Lower leg skin (tissue), 3 donors: ENCODE data around the gene DNAJB12.

Source experiments
- POLR2A ChIP-seq, 2 donors: fragments of 450-650 bp; IDR thresholded peaks; one replicate each; pipeline ENCODE4 v1.6.1; 2016 to 2017; ENCODE audit warnings: antibody characterized with exemption in 2 of 2, mild to moderate bottlenecking in 1 of 2, moderate library complexity in 1 of 2
- TF ChIP-seq, protein P1 (sequence below), 3 donors: fragments of 450-650 bp; IDR thresholded peaks; one replicate each; pipeline ENCODE4 v1.5.1; 2016; ENCODE audit warnings: antibody characterized with exemption in 3 of 3, mild to moderate bottlenecking in 3 of 3, moderate library complexity in 2 of 3

DNA sequence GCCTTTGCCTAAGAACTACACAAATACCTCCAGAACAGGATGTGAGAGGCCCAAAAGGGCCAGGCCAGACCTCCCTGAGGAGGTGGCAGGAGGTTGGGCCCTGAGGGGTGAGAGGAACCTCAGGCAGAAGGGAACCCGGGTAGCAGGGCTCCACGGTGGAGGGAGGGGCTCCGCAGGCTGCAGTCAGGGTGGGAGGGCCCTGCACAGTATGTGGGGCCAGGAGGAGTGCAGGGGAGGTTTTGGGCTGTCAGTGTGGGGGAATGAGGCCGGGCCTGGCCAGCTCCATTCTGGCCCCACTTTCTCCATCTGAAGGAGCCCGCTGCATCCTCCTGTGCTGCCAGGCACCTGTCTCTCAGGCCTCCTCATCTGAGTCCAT, 25.9 kb downstream of the DNAJB12 start:
- TF ChIP-seq, protein P1, sequence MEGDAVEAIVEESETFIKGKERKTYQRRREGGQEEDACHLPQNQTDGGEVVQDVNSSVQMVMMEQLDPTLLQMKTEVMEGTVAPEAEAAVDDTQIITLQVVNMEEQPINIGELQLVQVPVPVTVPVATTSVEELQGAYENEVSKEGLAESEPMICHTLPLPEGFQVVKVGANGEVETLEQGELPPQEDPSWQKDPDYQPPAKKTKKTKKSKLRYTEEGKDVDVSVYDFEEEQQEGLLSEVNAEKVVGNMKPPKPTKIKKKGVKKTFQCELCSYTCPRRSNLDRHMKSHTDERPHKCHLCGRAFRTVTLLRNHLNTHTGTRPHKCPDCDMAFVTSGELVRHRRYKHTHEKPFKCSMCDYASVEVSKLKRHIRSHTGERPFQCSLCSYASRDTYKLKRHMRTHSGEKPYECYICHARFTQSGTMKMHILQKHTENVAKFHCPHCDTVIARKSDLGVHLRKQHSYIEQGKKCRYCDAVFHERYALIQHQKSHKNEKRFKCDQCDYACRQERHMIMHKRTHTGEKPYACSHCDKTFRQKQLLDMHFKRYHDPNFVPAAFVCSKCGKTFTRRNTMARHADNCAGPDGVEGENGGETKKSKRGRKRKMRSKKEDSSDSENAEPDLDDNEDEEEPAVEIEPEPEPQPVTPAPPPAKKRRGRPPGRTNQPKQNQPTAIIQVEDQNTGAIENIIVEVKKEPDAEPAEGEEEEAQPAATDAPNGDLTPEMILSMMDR (IDR thresholded peaks at IDR 0.05), result no peak
- TF ChIP-seq POLR2A (IDR thresholded peaks at IDR 0.05), result no peak
